Hair follicular keratinocyte (primary cell): Measurements from ENCODE around the gene MFSD8. TPM values are rescaled to one million over a fixed set of nuclear protein-coding genes. Genes with fewer than 3 reads are reported as not detected.

Source experiments
- total RNA-seq: library from RNA; depleted of rRNA; stranded (reverse); fragments of >200 nt; gene quantifications from 2 replicates; pipeline ENCODE4 v1.2.3, GENCODE V29; 2015

MFSD8 gene, protein sequence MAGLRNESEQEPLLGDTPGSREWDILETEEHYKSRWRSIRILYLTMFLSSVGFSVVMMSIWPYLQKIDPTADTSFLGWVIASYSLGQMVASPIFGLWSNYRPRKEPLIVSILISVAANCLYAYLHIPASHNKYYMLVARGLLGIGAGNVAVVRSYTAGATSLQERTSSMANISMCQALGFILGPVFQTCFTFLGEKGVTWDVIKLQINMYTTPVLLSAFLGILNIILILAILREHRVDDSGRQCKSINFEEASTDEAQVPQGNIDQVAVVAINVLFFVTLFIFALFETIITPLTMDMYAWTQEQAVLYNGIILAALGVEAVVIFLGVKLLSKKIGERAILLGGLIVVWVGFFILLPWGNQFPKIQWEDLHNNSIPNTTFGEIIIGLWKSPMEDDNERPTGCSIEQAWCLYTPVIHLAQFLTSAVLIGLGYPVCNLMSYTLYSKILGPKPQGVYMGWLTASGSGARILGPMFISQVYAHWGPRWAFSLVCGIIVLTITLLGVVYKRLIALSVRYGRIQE
- 5.3 and 15.7 TPM in 2 replicates for total RNA-seq

DNA sequence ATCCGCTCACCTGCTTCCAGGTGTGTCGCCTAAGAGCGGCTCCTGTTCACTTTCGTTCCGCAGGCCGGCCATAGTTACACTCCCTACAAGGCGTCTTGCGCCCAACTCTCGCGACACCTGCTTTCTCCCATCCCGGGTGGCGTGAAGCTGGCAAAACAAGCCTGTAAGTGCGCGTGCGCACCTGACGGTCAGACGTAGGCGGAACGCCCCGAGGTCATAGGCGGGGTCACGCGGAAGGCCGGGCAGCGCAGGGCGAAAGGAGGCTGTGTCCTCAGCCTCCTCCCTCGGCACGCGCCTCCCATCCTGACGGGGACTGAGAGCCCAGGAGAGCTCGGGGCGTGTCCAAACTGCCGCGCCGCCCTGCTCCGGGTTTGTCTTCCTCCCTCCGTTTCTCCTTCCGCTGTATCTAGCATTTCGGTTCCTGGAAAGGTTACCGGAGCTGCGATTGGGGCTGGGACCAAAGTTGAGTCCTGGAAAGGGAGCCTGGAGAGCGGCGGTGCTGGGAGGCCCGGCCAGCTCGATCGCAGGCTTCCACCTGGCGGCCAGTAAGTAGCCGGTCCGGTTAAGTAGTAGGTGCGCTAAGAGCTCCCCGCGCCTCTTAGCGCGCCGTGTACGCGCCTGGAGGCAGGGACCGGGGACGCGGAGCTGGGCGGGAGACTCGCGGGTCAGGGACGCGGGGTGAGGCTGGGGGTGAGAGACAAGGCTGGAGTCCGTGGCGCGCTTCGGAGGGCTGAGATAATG lies at the start of gene MFSD8, which contains the start of gene ABHD18:
Gene MFSD8, minus strand, starts transcription at position 112 of the 741 bp plus-strand sequence. Its CDS starts 40 bp downstream, at position 72.
Gene ABHD18, plus strand, starts transcription at position 345 of the 741 bp plus-strand sequence. CDS start 17,550 bp downstream, outside the sequence.

DNA sequence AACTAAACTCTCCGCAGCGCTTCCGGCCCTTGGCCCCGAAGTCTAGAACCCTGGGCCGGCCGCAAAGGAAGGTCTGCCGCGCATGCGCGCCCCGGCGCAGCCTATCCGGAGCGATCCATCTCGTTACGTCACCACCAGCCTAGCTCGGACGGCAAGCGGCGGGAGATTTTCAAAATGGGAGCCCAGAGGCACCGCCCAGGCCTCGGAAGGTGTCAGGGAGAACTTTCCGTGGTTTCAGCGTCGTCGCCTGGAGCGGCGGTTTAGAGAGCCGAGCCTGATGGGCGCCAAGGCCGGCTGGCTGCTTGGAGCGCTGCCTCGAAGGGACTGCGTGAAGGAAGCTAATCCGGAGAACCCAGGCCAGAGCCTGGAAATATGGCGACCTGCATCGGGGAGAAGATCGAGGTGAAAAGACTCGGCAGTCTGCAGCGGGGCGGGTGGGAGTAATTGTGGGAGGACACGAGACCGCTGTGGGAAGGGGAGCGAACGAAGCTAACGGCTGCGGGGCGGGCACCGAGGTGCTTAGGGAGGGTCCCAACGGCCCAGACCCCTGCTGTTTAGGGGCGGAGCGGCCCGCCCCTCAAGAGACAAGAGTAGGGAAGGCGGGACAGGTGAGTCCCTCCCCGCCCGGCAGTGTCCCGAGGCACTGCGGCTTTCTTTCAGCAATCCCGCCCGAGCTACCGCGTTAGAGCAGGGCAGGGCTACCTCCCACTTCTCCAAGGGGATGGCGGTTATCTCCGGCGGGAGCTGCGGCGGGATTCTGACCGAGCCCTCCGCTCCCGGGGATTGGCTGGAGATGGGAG lies 84.0 kb downstream of the MFSD8 start, which contains the start of gene PLK4:
Gene PLK4, plus strand, starts transcription at position 131 of the 800 bp plus-strand sequence. Its CDS starts 242 bp downstream, at position 373.

Other genes with a start within 250 kb of the MFSD8 start
- not detected in 2 replicates for gene SLC25A31, start 234.8 kb downstream of the MFSD8 start, total RNA-seq
- 18.5 and 26.4 TPM in 2 replicates for gene HSPA4L, start 182.9 kb downstream of the MFSD8 start, total RNA-seq
- 4.6 and 13.1 TPM in 2 replicates for gene PLK4, start 84.3 kb downstream of the MFSD8 start, total RNA-seq
- gene ABHD18, start 233 bp upstream of the MFSD8 start, total RNA-seq: 3.7 and 5.2 TPM in 2 replicates
- 20.6 and 24.8 TPM in 2 replicates for gene LARP1B, start 96.1 kb upstream of the MFSD8 start, total RNA-seq